ENCODE measurements around the gene LTB4R2.

The LTB4R2 gene

DNA sequence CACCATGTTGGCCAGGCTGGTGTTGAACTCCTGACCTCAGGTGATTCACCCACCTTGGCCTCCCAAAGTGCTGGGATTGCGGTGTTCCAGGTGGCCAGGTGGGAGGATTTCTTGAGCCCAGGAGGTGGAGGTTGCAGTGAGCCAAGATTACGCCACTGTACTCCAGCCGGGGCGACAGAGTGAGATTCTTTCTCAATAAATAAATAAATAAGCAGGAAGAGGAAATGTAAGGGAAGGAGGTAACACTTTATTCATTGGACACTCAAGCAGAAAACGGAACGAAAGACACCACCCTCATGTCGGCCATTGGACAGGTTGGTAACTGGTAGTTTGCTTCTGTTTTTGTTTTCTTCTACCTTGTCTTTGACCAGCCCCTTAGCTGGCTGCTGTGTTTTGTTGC lies 45.1 kb downstream of the LTB4R2 start:
- TF ChIP-seq, protein P1, sequence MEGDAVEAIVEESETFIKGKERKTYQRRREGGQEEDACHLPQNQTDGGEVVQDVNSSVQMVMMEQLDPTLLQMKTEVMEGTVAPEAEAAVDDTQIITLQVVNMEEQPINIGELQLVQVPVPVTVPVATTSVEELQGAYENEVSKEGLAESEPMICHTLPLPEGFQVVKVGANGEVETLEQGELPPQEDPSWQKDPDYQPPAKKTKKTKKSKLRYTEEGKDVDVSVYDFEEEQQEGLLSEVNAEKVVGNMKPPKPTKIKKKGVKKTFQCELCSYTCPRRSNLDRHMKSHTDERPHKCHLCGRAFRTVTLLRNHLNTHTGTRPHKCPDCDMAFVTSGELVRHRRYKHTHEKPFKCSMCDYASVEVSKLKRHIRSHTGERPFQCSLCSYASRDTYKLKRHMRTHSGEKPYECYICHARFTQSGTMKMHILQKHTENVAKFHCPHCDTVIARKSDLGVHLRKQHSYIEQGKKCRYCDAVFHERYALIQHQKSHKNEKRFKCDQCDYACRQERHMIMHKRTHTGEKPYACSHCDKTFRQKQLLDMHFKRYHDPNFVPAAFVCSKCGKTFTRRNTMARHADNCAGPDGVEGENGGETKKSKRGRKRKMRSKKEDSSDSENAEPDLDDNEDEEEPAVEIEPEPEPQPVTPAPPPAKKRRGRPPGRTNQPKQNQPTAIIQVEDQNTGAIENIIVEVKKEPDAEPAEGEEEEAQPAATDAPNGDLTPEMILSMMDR (conservative IDR thresholded peaks at IDR 0.05; ENCODE audit: low read depth), result no peak
- no peak overlapping the region for H3K27ac ChIP-seq
- ChIA-PET POLR2A (ENCODE audit: low non-redundant PET) (no interaction called here), CTCF (no interaction called here)
- no peak for DNase-seq (ENCODE audit: low spot score)

DNA sequence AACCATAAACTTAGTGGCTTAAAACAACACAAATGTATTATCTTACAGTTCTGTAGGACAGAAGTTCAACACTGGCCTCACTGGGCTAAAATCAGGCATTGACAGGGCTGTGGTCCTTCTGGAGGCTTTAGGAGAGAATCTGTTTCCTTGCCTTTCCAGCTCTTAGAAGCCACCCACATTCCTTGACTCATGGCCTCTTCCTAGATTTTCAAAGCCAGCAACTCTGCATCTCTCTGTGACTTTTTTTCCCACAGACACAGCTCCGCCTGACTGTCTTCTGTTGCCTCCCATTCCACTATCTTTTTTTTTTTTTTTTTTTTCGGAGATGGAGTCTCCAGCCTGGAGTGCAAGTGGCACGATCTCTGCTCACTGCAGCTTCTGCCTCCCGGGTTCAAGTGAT lies 46.3 kb downstream of the LTB4R2 start:
- ChIA-PET POLR2A (ENCODE audit: low non-redundant PET) (no interaction called here), CTCF (interaction anchor here (0.6 to 0.7 kb wide), 2 partner anchors 8 to 23 kb away, joined by 3 read pairs; no protein-coding TSS in a partner anchor)
- DNase-seq (ENCODE audit: low spot score), result no peak
- TF ChIP-seq, protein P1 (conservative IDR thresholded peaks at IDR 0.05; ENCODE audit: low read depth), result no peak
- no peak overlapping the region for H3K27ac ChIP-seq

DNA sequence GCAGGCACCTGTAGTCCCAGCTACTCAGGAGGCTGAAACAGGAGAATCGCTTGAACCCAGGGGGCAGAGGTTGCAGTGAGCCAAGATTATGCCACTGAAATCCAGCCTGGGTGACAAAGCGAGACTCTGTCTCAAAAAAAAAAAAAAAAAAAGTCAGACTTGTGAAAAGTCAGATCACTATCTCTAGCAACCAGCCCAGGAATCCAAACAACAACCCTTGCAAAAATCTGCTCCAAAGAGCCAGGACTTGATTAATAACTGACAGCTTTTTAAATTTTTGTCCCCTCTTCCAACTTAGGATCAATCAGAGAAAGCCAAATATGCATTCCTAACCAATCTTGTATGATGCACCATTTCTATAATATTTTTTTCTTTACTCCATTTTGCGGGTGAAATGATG lies 50.3 kb downstream of the LTB4R2 start:
- no peak overlapping the region for H3K27ac ChIP-seq
- ChIA-PET CTCF (no interaction called here), POLR2A (ENCODE audit: low non-redundant PET) (no interaction called here)
- TF ChIP-seq, protein P1 (conservative IDR thresholded peaks at IDR 0.05; ENCODE audit: low read depth), result no peak
- DNase-seq (ENCODE audit: low spot score), result no peak

DNA sequence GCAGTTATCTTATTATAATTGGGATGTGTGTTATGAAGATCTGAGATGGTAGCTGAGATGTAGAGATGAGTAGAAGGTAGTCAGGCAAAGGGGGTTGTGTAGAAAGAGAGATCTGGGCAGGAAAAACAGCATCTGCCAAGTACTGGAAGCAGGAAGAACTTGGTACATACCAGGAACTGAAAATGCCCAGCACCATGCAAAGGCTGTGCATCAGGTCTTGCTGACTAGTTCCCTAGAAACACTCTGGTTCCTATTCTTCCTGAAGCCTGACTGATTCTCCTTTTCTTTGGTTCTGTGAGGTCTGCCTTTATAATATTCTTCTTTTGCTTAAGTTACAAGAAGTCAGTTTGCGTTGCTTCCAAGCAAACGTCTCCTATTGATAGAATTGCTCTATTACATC lies 51.4 kb downstream of the LTB4R2 start:
- H3K27ac ChIP-seq, result no peak overlapping the region
- ChIA-PET CTCF (interaction anchor here (0.6 to 1.4 kb wide), 4 partner anchors 13 to 1222 kb away, joined by 3 to 8 read pairs (median 4); no protein-coding TSS in a partner anchor), POLR2A (ENCODE audit: low non-redundant PET) (interaction anchor here (0.6 kb wide), 1 partner anchor 239 kb away, joined by 5 read pairs; no protein-coding TSS in a partner anchor)
- DNase-seq (ENCODE audit: low spot score), result no peak
- TF ChIP-seq, protein P1 (conservative IDR thresholded peaks at IDR 0.05; ENCODE audit: low read depth), result no peak
